CD14-positive monocyte (primary cell): ENCODE measurements around the gene NRG3. TPM values are rescaled to one million over a fixed set of nuclear protein-coding genes. Genes with fewer than 3 reads are reported as not detected.

Experiments
- DNase-seq, 3 donors: peaks; one replicate each; pipeline ENCODE4 v3.0.0-alpha.2; 2011 to 2022
- H2AFZ ChIP-seq: 2 replicates; pipeline ENCODE4 v1.6.0; 2012; ENCODE audit warnings: mild to moderate bottlenecking, low read depth, low read length, inconsistent platforms; ENCODE audit not compliant: insufficient read depth, poor library complexity, severe bottlenecking
- H3K27ac ChIP-seq, 2 donors: 1 replicate in 1 of 2; 2 replicates in 1 of 2; pipeline ENCODE4 v1.5.1; 2012 to 2013; ENCODE audit warnings: low read length in 2 of 2, control low read depth in 1 of 2, inconsistent platforms in 1 of 2, low read depth in 1 of 2, mild to moderate bottlenecking in 1 of 2
- H3K27me3 ChIP-seq, 2 donors: one replicate each; pipeline versions ENCODE4 v1.6.0 to v1.6.1; 2011 to 2013; ENCODE audit warnings: low read length in 2 of 2; ENCODE audit not compliant: control insufficient read depth in 2 of 2, insufficient read depth in 2 of 2
- H3K36me3 ChIP-seq, 2 donors: replicated peaks in 1 of 2; 1 replicate in 1 of 2; 2 replicates in 1 of 2; pipeline versions ENCODE4 v1.5.1 to v1.6.1; 2012 to 2013; ENCODE audit warnings: low read length in 2 of 2, control low read depth in 1 of 2, inconsistent platforms in 1 of 2, mild to moderate bottlenecking in 1 of 2; ENCODE audit not compliant: insufficient read depth in 2 of 2, control insufficient read depth in 1 of 2
- H3K4me1 ChIP-seq, 2 donors: 1 replicate in 1 of 2; 2 replicates in 1 of 2; pipeline versions ENCODE4 v1.5.1 to v1.6.1; 2012 to 2013; ENCODE audit warnings: low read length in 2 of 2, control low read depth in 1 of 2, inconsistent platforms in 1 of 2, mild to moderate bottlenecking in 1 of 2, moderate library complexity in 1 of 2; ENCODE audit not compliant: insufficient read depth in 2 of 2, control insufficient read depth in 1 of 2
- H3K4me2 ChIP-seq: replicated peaks from 2 replicates; pipeline ENCODE3; 2012; ENCODE audit warnings: low read length, moderate library complexity, mild to moderate bottlenecking; ENCODE audit not compliant: poor library complexity, severe bottlenecking; ENCODE audit errors: extremely low read depth
- H3K4me3 ChIP-seq, 3 experiments: fragments of 200-600 bp in 1 of 3; sonication (generic) in 1 of 3; replicated peaks in 1 of 3; 1 replicate in 2 of 3; 2 replicates in 1 of 3; pipeline ENCODE4 v1.5.1; 2011 to 2013; ENCODE audit warnings: low read length in 3 of 3, mild to moderate bottlenecking in 3 of 3, control low read depth in 2 of 3, low read depth in 2 of 3, inconsistent platforms in 1 of 3, moderate library complexity in 1 of 3
- H3K79me2 ChIP-seq: 2 replicates; pipeline ENCODE4 v1.6.0; 2012; ENCODE audit warnings: mild to moderate bottlenecking, control low read depth, inconsistent platforms, low read length, moderate library complexity; ENCODE audit not compliant: insufficient read depth
- H3K9ac ChIP-seq: 2 replicates; pipeline ENCODE4 v1.6.0; 2017; ENCODE audit warnings: low read length, mild to moderate bottlenecking; ENCODE audit not compliant: insufficient read depth, poor library complexity, severe bottlenecking
- H3K9me3 ChIP-seq, 2 donors: replicated peaks in 1 of 2; 1 replicate in 1 of 2; 2 replicates in 1 of 2; pipeline versions ENCODE4 v1.5.1 to v1.6.1; 2012 to 2013; ENCODE audit warnings: low read length in 2 of 2, control low read depth in 1 of 2; ENCODE audit not compliant: control insufficient read depth in 1 of 2, insufficient read depth in 1 of 2
- H4K20me1 ChIP-seq: 2 replicates; pipeline ENCODE4 v1.6.0; 2012; ENCODE audit warnings: mild to moderate bottlenecking, low read length, control low read depth, moderate library complexity; ENCODE audit not compliant: insufficient read depth
- H3K27ac Mint-ChIP-seq, 7 donors: one replicate each; pipeline ENCODE4 v1.8.0; 2020; ENCODE audit warnings: mild to moderate bottlenecking in 7 of 7, mixed read lengths in 7 of 7, moderate library complexity in 6 of 7, inconsistent platforms in 2 of 7
- H3K27me3 Mint-ChIP-seq, 3 donors: one replicate each; pipeline ENCODE4 v1.8.0; 2021 to 2022; ENCODE audit warnings: low read depth in 3 of 3, mild to moderate bottlenecking in 3 of 3, mixed read lengths in 3 of 3, moderate library complexity in 3 of 3, inconsistent platforms in 1 of 3
- H3K36me3 Mint-ChIP-seq, 2 donors: one replicate each; pipeline ENCODE4 v1.8.0; 2020; ENCODE audit warnings: mixed read lengths in 2 of 2, inconsistent platforms in 1 of 2, mild to moderate bottlenecking in 1 of 2
- H3K4me1 Mint-ChIP-seq: one replicate; pipeline ENCODE4 v1.8.0; 2020; ENCODE audit warnings: mild to moderate bottlenecking, mixed read lengths
- H3K4me3 Mint-ChIP-seq, 2 donors: one replicate each; pipeline ENCODE4 v1.8.0; 2020; ENCODE audit warnings: mild to moderate bottlenecking in 2 of 2, mixed read lengths in 2 of 2, moderate library complexity in 1 of 2
- H3K9me3 Mint-ChIP-seq, 7 donors: one replicate each; pipeline ENCODE4 v1.8.0; 2020 to 2022; ENCODE audit warnings: mixed read lengths in 7 of 7, mild to moderate bottlenecking in 6 of 7, moderate library complexity in 6 of 7, inconsistent platforms in 2 of 7
- WGBS: methylation state at CpG from one replicate; pipeline ENCODE4 v1.1.5; 2013; ENCODE audit warnings: missing lambda C conversion rate; ENCODE audit not compliant: insufficient coverage; 5-methylcytosine and 5-hydroxymethylcytosine counted together
- intact Hi-C, 2 donors: fragments of 100-400 bp; cut with micrococcal nuclease; formaldehyde crosslinking; loops; one replicate each; pipeline versions ENCODE4 v1.15.0 to v1.15.1; 2023
- polyA plus RNA-seq, 3 donors: library from polyadenylated mRNA; depleted of rRNA in 1 of 3; unstranded in 2 of 3; stranded (reverse) in 1 of 3; fragments of 300-500 nt in 2 of 3; fragments of >200 nt in 1 of 3; fragmentation: Illumina TruSeq in 2 of 3; gene quantifications; 1 replicate in 2 of 3; 2 replicates in 1 of 3; pipeline ENCODE4 v1.2.3, GENCODE V29; 2012 to 2021
- TF ChIP-seq, protein P1 (sequence below): fragments of 200-600 bp; IDR thresholded peaks from one replicate; pipeline ENCODE4 v1.8.0; 2022; ENCODE audit warnings: antibody characterized with exemption, mild to moderate bottlenecking

Gene NRG3
- polyA plus RNA-seq, 3 donors, result not detected

DNA sequence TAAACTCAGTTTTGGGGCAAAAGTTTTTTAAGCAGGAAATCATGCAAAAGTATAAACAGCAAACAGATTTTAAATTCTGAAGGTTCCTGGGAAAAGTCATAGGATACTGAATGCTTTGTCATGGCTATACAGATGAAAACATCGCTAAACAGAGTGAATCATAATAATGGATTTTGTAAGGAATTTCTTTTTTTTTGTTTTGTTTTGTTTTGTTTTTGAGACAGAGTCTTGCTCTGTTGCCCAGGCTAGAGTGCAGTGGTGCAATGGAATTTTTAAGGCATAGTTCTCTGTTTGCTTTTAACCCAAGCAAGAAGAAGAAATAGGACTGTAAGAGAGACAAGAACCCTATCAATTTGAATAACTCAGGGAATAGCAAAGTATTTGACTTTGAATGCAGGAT is 285.3 kb downstream of the NRG3 start:
- H3K9me3 Mint-ChIP-seq, result peaks cover 0 to 4% (median 0%) of the 10 kb centered on the region in 7 donors
- 100% methylated on average over 1 of the region's 1 CpG for WGBS
- no peaks in the 10 kb centered on the region for H3K4me1 ChIP-seq

GRCh38 chr10:82161264-82161663 is 286.3 kb downstream of the NRG3 start:
- Mint-ChIP-seq H3K36me3 (no peaks in the 10 kb centered on the region), H3K27ac (no peak overlapping the region), H3K27me3 (no peaks in the 10 kb centered on the region), H3K9me3 (peaks cover 0 to 4% (median 0%) of the 10 kb centered on the region in 7 donors), H3K4me1 (no peaks in the 10 kb centered on the region), H3K4me3 (no peak overlapping the region)
- H3K79me2 ChIP-seq, result no peaks in the 10 kb centered on the region
- H3K4me1 ChIP-seq, result no peaks in the 10 kb centered on the region
- no peak overlapping the region for H2AFZ ChIP-seq
- DNase-seq, result no peak
- no peaks in the 10 kb centered on the region for H4K20me1 ChIP-seq
- WGBS, result no CpG with 5 or more reads among the region's 2 CpGs
- H3K27me3 ChIP-seq, result no peaks in the 10 kb centered on the region
- TF ChIP-seq, protein P1, sequence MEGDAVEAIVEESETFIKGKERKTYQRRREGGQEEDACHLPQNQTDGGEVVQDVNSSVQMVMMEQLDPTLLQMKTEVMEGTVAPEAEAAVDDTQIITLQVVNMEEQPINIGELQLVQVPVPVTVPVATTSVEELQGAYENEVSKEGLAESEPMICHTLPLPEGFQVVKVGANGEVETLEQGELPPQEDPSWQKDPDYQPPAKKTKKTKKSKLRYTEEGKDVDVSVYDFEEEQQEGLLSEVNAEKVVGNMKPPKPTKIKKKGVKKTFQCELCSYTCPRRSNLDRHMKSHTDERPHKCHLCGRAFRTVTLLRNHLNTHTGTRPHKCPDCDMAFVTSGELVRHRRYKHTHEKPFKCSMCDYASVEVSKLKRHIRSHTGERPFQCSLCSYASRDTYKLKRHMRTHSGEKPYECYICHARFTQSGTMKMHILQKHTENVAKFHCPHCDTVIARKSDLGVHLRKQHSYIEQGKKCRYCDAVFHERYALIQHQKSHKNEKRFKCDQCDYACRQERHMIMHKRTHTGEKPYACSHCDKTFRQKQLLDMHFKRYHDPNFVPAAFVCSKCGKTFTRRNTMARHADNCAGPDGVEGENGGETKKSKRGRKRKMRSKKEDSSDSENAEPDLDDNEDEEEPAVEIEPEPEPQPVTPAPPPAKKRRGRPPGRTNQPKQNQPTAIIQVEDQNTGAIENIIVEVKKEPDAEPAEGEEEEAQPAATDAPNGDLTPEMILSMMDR, result no peak
- no peaks in the 10 kb centered on the region for H3K9me3 ChIP-seq
- intact Hi-C loops, result no loop called here
- H3K9ac ChIP-seq, result no peak overlapping the region
- no peaks in the 10 kb centered on the region for H3K36me3 ChIP-seq
- no peak overlapping the region for H3K4me2 ChIP-seq
- no peak overlapping the region for H3K27ac ChIP-seq
- H3K4me3 ChIP-seq, result no peak overlapping the region

More for the DNA sequence above, 285.3 kb downstream of the NRG3 start:
- Mint-ChIP-seq H3K4me3 (no peak overlapping the region), H3K27me3 (no peaks in the 10 kb centered on the region), H3K4me1 (no peaks in the 10 kb centered on the region), H3K36me3 (no peaks in the 10 kb centered on the region), H3K27ac (no peak overlapping the region)
- H3K9me3 ChIP-seq, result no peaks in the 10 kb centered on the region
- no peak overlapping the region for H2AFZ ChIP-seq
- no peaks in the 10 kb centered on the region for H3K36me3 ChIP-seq
- no peak overlapping the region for H3K9ac ChIP-seq
- intact Hi-C loops, result no loop called here
- no peak overlapping the region for H3K4me2 ChIP-seq
- no peaks in the 10 kb centered on the region for H4K20me1 ChIP-seq
- no peak overlapping the region for H3K27ac ChIP-seq
- no peaks in the 10 kb centered on the region for H3K27me3 ChIP-seq
- TF ChIP-seq, protein P1, result no peak
- no peak for DNase-seq
- no peaks in the 10 kb centered on the region for H3K79me2 ChIP-seq
- no peak overlapping the region for H3K4me3 ChIP-seq
